GM12891 (cell line): ENCODE measurements around the gene CRYM.

Source experiments
- POLR2A ChIP-seq: IDR thresholded peaks from 2 replicates; pipeline ENCODE4 v1.6.1; 2011; ENCODE audit warnings: low read depth, low read length, control low read depth
- POLR2AphosphoS5 ChIP-seq: IDR thresholded peaks from 2 replicates; pipeline ENCODE4 v1.6.1; 2011; ENCODE audit warnings: low read depth, low read length, control low read depth
- POU2F2 ChIP-seq: IDR thresholded peaks from 2 replicates; pipeline ENCODE4 v1.6.1; 2011; ENCODE audit warnings: low read depth, mild to moderate bottlenecking, control low read depth, low read length, moderate library complexity
- TAF1 ChIP-seq: IDR thresholded peaks from 2 replicates; pipeline ENCODE4 v1.6.1; 2011; ENCODE audit warnings: low read depth, low read length, control low read depth

GRCh38 chr16:21302454-21302853 lies 24.4 kb upstream of the CRYM start:
- TF ChIP-seq POLR2A (no peak), TAF1 (no peak), POLR2AphosphoS5 (no peak), POU2F2 (no peak)
